ENCODE results near the gene S100A7. TPM values are rescaled to one million over a fixed set of nuclear protein-coding genes. Genes with fewer than 3 reads are reported as not detected.
"Not testable (repeated sequence)": the region's sequence is repeated elsewhere in the genome, so short reads cannot be mapped to it uniquely, and the experiment has no call there.

The S100A7 gene
- total and polyA plus RNA-seq, 9 donors: 0.97 TPM; not detected in 8

DNA sequence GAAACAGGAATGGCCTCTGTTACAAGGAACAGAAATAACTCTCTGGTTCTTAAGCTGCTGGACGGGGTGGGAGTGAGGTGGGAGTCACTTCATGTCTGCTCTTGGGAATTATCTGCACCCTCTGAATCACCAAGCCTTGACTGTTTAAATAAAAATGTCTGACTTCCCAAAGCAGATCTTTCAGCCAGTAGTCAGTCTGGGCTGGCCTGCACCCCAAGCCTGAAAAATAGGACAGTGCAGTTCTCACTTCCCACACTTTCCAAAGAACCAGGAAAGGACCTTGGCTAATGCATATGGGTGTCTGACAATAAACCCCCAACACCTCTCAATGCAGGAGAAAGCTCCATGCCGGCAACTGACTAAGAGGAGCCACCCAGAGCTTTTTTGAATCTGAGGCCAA, 796 bp downstream of the S100A7 start:
- DNase-seq: no peak
- 55 to 77% (median 62%) methylated on average over 2 of the region's 2 CpGs for WGBS, 3 donors

DNA sequence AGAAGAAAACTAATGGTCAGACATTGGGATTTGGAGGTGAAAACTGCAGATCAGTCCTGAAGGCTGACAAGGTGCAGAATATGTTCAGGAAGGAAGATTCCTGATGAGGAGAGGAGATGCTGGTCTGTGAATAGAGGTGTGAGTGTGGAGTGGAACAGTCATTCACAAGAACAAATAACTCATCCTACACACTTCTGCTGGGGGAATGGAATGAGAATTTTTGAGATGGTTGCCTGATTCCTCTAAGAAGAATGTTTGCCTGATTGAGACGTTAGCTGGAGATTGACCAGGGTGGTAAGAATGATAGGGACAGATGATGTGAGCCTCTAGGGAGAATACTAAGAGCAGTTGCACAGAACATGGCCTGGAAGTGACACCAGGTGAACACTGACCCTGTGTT, 4.1 kb downstream of the S100A7 start:
- no peaks in the 10 kb centered on the region for H3K4me1 ChIP-seq (ENCODE audit: insufficient read depth)
- H3K9me3 ChIP-seq: no peaks in the 10 kb centered on the region
- TF ChIP-seq, protein P1, sequence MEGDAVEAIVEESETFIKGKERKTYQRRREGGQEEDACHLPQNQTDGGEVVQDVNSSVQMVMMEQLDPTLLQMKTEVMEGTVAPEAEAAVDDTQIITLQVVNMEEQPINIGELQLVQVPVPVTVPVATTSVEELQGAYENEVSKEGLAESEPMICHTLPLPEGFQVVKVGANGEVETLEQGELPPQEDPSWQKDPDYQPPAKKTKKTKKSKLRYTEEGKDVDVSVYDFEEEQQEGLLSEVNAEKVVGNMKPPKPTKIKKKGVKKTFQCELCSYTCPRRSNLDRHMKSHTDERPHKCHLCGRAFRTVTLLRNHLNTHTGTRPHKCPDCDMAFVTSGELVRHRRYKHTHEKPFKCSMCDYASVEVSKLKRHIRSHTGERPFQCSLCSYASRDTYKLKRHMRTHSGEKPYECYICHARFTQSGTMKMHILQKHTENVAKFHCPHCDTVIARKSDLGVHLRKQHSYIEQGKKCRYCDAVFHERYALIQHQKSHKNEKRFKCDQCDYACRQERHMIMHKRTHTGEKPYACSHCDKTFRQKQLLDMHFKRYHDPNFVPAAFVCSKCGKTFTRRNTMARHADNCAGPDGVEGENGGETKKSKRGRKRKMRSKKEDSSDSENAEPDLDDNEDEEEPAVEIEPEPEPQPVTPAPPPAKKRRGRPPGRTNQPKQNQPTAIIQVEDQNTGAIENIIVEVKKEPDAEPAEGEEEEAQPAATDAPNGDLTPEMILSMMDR (IDR thresholded peaks at IDR 0.05): no peak
- TF ChIP-seq EP300 (IDR thresholded peaks at IDR 0.05) (no peak), POLR2A (IDR thresholded peaks at IDR 0.05) (no peak)
- 42 to 65% (median 60%) methylated on average over 1 of the region's 1 CpG for WGBS, 3 donors
- H3K27ac ChIP-seq: no peak overlapping the region
- H3K36me3 ChIP-seq: no peaks in the 10 kb centered on the region
- no peak for DNase-seq
- intact Hi-C loops (cut with DNase I): no loop called here
- H3K4me3 ChIP-seq: no peak overlapping the region
- no peaks in the 10 kb centered on the region for H3K27me3 ChIP-seq

More for the DNA sequence above, 796 bp downstream of the S100A7 start:
- Histone ChIP-seq H3K4me1 (ENCODE audit: insufficient read depth) (no peaks in the 10 kb centered on the region), H3K9me3 (no peaks in the 10 kb centered on the region), H3K27ac (no peak overlapping the region), H3K27me3 (no peaks in the 10 kb centered on the region), H3K36me3 (no peaks in the 10 kb centered on the region), H3K4me3 (no peak overlapping the region)
- intact Hi-C loops (cut with DNase I): no loop called here
- TF ChIP-seq, protein P1 (IDR thresholded peaks at IDR 0.05): no peak
- no peak for TF ChIP-seq EP300 (IDR thresholded peaks at IDR 0.05)
- TF ChIP-seq POLR2A (IDR thresholded peaks at IDR 0.05): no peak

DNA sequence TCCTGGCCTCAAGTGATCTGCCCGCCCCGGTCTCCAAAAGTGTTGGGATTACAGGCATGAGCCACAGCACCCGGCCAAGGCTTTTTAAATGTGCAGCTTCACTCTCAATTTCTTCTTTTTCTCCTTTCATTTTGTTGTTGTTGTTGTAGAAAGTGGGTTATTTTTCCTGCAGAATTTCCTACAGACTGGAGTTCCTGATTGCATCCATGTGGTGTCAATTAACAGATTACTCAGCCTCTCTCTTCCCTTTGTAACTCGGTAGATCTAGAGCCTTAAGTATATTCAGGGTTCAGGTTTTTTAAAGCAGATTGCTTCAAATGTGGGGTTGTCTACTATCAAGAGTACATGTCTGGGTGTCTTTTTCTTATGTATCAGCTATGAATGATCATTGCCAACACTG, 11.6 kb downstream of the S100A7 start:
- H3K4me3 ChIP-seq; H3K27ac ChIP-seq; H3K4me1 ChIP-seq (ENCODE audit: insufficient read depth); H3K36me3 ChIP-seq; H3K27me3 ChIP-seq; intact Hi-C loops (cut with DNase I); H3K9me3 ChIP-seq; DNase-seq: not testable (repeated sequence)
- 78 to 81% (median 80%) methylated on average over 4 of the region's 4 CpGs for WGBS, 3 donors

DNA sequence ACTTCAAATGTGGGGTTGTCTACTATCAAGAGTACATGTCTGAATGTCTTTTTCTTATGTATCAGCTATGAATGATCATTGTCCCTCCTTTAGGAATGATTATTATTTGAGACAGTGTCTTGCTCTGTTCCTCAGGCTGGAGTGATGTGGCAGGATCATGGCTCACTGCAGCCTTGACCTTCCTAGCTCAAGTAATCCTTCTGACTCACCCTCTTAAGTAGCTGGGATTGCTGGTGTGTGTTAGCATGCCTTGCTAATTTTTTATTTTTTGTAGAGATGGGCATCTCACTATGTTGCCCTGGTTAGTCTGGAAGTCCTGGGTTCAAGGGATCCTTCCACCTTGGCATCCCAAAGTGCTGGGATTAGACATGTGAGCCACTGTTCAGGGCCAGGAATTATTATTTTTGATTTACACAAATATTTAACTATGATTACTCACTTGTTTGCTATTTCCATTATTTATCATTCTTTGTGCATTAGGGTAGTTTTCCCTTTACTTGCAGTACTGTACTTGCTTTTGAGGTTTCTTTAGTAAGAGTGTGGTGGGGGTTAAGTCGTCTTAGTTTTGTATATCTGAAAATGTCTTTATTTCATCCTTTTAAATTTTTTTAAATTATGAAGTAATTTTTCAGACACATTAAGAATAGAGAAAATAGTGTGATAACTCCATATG, 12.8 kb downstream of the S100A7 start:
- Histone ChIP-seq H3K36me3 (no peaks in the 10 kb centered on the region), H3K27me3 (no peaks in the 10 kb centered on the region), H3K9me3 (no peaks in the 10 kb centered on the region), H3K27ac (no peak overlapping the region), H3K4me1 (ENCODE audit: insufficient read depth) (no peaks in the 10 kb centered on the region), H3K4me3 (no peak overlapping the region)
- DNase-seq: no peak
- intact Hi-C loops (cut with DNase I): no loop called here
- no peak for TF ChIP-seq EP300 (IDR thresholded peaks at IDR 0.05)
- TF ChIP-seq, protein P1 (IDR thresholded peaks at IDR 0.05): no peak
- TF ChIP-seq POLR2A (IDR thresholded peaks at IDR 0.05): no peak
- WGBS, 3 donors: 48 to 74% (median 58%) methylated on average over 1 of the region's 1 CpG

DNA sequence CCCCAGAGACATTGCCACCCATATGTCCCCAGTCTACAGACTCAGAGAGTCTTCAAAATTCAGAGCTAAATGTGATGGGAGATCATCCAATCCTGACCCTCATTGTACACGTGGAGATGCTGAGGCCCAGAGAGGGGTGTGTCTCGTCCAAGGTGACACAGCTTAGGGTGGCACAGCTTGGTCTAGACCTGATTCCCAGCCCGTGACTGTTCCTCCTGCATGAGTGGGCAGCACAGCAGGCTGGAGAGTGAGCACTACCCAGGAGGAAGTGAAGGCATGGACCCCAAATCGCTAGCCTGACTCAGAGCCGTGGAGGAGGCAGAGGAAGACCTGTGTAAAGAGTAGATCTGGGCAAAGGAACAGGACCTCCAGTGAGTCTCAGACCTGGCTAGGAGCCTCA, 16.4 kb downstream of the S100A7 start:
- TF ChIP-seq, protein P1 (IDR thresholded peaks at IDR 0.05): no peak
- no peak for TF ChIP-seq POLR2A (IDR thresholded peaks at IDR 0.05)
- TF ChIP-seq EP300 (IDR thresholded peaks at IDR 0.05): no peak
- H3K4me1 ChIP-seq (ENCODE audit: insufficient read depth): no peaks in the 10 kb centered on the region
- H3K27ac ChIP-seq: no peak overlapping the region
- no peaks in the 10 kb centered on the region for H3K36me3 ChIP-seq
- intact Hi-C loops (cut with DNase I): no loop called here
- no peak overlapping the region for H3K4me3 ChIP-seq
- no peaks in the 10 kb centered on the region for H3K27me3 ChIP-seq
- 65 to 76% (median 66%) methylated on average over 5 of the region's 5 CpGs for WGBS, 3 donors
- no peak for DNase-seq
- H3K9me3 ChIP-seq: no peaks in the 10 kb centered on the region

Measured in ovary (tissue), 9 donors.